ENCODE results near the gene SRC.

Gene SRC

GRCh38 chr20:37385176-37385575 lies 39.2 kb downstream of the SRC start:
- ATAC-seq: no peak

DNA sequence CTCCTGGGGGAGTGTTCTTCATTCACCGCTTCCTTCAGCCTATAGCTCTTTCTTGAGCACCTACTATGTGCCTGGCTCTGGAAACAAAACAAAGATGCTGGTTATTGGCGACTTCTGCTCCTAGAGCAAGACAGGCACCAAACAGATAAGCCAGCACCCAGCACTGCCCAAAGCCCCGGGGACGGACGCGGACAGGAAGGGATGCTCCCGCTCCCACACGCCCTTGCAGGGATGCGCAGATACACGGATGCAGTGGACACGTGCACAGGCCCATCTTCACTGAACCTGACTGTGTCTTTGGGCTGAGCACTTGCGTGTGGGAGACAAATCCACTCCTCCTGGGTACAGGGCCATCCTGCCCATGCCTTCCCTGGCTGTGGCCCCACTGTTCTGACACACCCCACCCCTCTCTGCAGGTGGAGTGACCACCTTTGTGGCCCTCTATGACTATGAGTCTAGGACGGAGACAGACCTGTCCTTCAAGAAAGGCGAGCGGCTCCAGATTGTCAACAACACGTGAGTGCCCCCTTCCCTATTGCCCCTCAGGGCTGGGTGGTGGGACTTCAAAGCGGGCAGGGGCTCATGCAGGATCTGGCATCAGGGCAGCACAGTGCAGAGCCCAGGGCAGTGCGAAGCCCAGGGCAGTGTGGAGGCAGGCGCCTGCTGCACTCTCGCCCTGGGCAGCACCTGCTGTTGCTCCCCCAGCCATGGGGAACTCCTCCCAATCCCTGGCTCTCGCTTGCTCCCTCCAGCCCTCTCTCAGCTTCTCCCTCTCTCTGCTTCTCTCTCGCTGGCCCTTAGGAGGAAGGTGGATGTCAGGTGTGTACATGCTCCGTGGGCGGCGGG lies 39.9 kb downstream of the SRC start:
- no peak for ATAC-seq

GRCh38 chr20:37386505-37387251 lies 40.7 kb downstream of the SRC start:
- no peak for ATAC-seq

- ATAC-seq: no peak
Measured at GRCh38 chr20:37387519-37388269, 41.8 kb downstream of the SRC start.

- ATAC-seq: no peak
Measured at GRCh38 chr20:37388831-37389230, 42.9 kb downstream of the SRC start.

- ATAC-seq: no peak
Measured at GRCh38 chr20:37389241-37389747, 43.4 kb downstream of the SRC start.

GRCh38 chr20:37389844-37390275 lies 43.9 kb downstream of the SRC start:
- no peak for ATAC-seq

DNA sequence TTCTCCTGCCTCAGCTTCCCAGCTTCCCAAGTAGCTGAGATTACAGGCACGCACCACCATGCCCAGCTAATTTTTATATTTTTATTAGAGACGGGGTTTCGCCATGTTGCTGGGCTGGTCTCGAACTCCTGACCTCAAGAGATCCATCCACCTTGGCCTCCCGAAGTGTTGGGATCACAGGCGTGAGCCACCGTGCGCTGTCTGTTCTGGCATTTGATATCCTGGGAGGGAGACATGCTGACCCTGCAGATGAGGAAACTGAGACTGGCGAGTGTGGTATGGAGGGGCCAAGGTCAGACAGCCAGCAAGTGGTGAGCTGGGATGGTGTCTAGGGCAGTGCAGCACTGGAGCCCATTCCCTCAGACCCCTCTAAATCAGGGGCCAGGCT lies 44.6 kb downstream of the SRC start:
- ATAC-seq: no peak

GRCh38 chr20:37390891-37391525 lies 45.1 kb downstream of the SRC start:
- no peak for ATAC-seq

DNA sequence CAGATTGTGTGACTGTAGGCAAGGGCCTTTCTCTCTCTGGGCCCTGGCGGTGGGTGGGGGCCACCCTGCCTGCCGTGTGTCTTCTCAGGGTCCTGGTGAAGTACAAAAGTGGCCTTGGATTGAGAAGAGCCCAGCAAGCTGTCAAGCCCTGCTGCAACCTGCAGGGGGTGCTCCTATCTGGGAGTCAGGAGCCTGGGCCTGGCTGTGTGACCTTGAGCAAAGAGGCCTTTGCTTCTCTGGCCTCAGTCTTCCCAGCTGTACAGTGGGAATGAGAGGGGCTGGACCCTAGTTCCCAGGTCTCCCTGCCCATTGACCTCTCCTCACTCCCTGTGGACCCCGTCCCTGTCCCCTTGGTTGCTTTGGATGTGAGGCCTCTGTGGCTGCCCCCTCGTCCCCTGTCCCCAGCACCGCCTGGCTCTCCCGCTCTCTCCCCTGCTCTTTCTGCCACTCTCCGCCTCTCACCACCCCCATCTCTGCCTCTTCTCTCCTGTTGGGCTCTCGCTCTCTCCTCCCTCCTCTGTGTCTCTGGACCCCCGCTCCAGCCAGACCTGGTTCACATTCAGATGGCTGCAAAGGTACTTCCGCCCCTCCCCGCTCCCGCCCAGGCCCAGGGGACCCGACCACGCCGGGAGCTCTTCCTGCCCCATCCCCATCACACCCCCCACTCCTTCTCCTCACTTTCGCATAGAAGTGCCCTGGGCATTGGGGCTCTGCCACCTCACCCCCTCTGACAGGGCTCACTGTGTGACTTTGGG lies 46.7 kb downstream of the SRC start:
- ATAC-seq: peak; percentile 17 to 21

- no peak for ATAC-seq
Measured at GRCh38 chr20:37393196-37393862, 47.4 kb downstream of the SRC start.

DNA sequence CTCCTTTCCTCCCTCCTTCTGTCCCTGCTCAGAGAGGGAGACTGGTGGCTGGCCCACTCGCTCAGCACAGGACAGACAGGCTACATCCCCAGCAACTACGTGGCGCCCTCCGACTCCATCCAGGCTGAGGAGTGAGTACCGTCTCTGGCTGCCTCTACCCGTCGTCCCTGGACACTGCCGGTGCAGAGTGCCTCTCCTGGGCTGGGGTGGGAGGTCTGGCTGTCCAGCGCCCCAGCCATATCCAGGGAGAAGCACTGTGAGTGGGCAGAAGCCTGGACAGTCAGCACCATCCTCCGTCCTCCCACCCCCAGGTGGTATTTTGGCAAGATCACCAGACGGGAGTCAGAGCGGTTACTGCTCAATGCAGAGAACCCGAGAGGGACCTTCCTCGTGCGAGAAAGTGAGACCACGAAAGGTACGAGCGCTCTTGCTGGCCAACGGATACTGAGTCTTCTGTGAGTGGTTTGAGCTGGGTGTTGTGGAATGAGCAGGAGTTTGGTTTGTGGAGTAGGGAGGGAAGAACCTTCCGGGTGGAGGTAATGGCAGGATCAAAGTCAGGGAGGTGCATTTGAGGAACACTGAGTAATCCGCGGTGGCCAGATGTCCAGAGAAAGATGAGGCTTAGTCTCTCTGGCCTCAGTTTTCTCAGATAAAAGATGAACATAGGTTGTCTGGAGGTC lies 48.1 kb downstream of the SRC start:
- no peak for ATAC-seq

- no peak for ATAC-seq
Measured at GRCh38 chr20:37394543-37395409, 48.8 kb downstream of the SRC start.

DNA sequence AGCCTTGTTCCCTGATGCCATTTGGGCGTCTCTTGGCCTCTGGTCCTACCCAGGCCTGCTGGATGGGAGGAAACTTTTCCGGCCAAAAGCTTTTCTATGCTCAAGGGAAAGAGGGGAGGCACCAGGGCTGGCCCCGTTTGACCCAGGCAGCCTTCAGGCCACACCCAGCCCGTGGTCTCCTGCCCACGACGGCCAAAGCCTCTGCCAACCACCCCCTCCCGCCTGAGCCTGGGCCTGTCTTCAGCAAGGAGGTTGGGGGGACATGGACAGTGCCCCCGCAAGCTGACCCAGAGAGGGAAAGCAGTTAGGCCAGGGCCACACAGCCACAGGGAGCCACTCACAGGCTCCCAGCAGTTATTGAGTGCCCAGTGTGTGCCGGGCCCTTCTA lies 49.5 kb downstream of the SRC start:
- ATAC-seq: no peak

DNA sequence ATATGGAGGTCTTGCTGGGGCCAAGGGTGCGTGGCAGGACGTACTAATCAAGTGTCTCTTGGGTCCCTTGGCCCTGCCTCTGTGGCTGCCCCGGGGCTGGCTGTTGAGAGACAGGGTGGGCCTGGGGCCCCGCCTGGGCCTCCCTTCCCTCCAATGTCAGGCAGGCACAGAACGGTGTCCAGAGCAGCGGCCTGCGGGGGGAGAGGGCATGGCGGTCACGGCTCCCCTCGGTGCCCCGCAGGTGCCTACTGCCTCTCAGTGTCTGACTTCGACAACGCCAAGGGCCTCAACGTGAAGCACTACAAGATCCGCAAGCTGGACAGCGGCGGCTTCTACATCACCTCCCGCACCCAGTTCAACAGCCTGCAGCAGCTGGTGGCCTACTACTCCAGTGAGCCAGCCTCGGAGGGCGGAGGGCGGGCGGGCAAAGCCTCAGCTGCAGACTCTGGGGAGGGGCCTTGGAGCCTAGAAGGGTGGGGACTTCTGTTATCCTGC lies 50.0 kb downstream of the SRC start:
- ATAC-seq: no peak

GRCh38 chr20:37396416-37397075 lies 50.6 kb downstream of the SRC start:
- ATAC-seq: no peak

GRCh38 chr20:37397076-37397953 lies 51.4 kb downstream of the SRC start:
- ATAC-seq: no peak
